ENCODE data around the gene EXTL1.

- TF ChIP-seq POLR2A (IDR thresholded peaks at IDR 0.05; ENCODE audit: low read depth, low read length) (no peak), MAZ (IDR thresholded peaks at IDR 0.05; ENCODE audit: borderline replicate concordance, low read depth, low read length) (no peak), USF2 (IDR thresholded peaks at IDR 0.05; ENCODE audit: low read depth, low read length) (no peak), RAD21 (IDR thresholded peaks at IDR 0.05; ENCODE audit: low read length) (no peak), CTCF (conservative IDR thresholded peaks at IDR 0.05; ENCODE audit: low read depth, low read length) (no peak), MXI1 (IDR thresholded peaks at IDR 0.05; ENCODE audit: borderline replicate concordance, low read depth, low read length) (no peak), FOS (IDR thresholded peaks at IDR 0.05; ENCODE audit: low read depth, low read length) (no peak), BHLHE40 (IDR thresholded peaks at IDR 0.05; ENCODE audit: low read depth, low read length) (no peak), CEBPB (IDR thresholded peaks at IDR 0.05; ENCODE audit: low read depth, low read length) (no peak), MAFK (IDR thresholded peaks at IDR 0.05; ENCODE audit: low read depth, low read length) (no peak), RFX5 (IDR thresholded peaks at IDR 0.05; ENCODE audit: low read depth, low read length) (no peak)
Measured at GRCh38 chr1:25992689-25993171, 28.8 kb upstream of the EXTL1 start.

Data from IMR-90 (cell line).